RWPE2 (cell line): Measurements from ENCODE around the gene STK32C.

Experiments
- ATAC-seq: fragments of 200-7000 bp; cut with Tn5 transposase; 3 replicates; pipeline ENCODE4 v1.9.1; 2021; ENCODE audit warnings: low read depth
- DNase-seq: peaks from one replicate; pipeline ENCODE4 v3.0.0-alpha.2; 2020; ENCODE audit warnings: low spot score
- H3K27ac ChIP-seq: fragments of 450-650 bp; 2 replicates; pipeline ENCODE4 v1.5.1; 2017; ENCODE audit warnings: mild to moderate bottlenecking; ENCODE audit not compliant: poor library complexity, severe bottlenecking
- H3K27me3 ChIP-seq: fragments of 250-450 bp; sonication (Bioruptor Pico); 2 replicates; pipeline ENCODE4 v1.5.1; 2021; ENCODE audit warnings: mild to moderate bottlenecking, moderate library complexity; ENCODE audit not compliant: insufficient read depth, poor library complexity, severe bottlenecking
- H3K36me3 ChIP-seq: fragments of 250-450 bp; sonication (Bioruptor Pico); 2 replicates; pipeline ENCODE4 v1.5.1; 2020; ENCODE audit warnings: low read depth, mild to moderate bottlenecking, moderate library complexity
- H3K4me1 ChIP-seq: fragments of 250-450 bp; sonication (Bioruptor Pico); 2 replicates; pipeline ENCODE4 v1.5.1; 2021; ENCODE audit warnings: mild to moderate bottlenecking, moderate library complexity; ENCODE audit not compliant: insufficient read depth, poor library complexity, severe bottlenecking
- H3K4me3 ChIP-seq: fragments of 250-450 bp; sonication (Bioruptor Pico); 2 replicates; pipeline ENCODE4 v1.5.1; 2021; ENCODE audit warnings: mild to moderate bottlenecking, moderate library complexity; ENCODE audit not compliant: severe bottlenecking
- H3K9me3 ChIP-seq: fragments of 250-450 bp; sonication (Bioruptor Pico); 2 replicates; pipeline ENCODE4 v1.5.1; 2021; ENCODE audit warnings: mild to moderate bottlenecking, moderate library complexity; ENCODE audit not compliant: severe bottlenecking
- TF ChIP-seq, protein P1 (sequence below): fragments of 450-650 bp; IDR thresholded peaks from one replicate; pipeline ENCODE4 v1.5.1; 2017; ENCODE audit warnings: mild to moderate bottlenecking, moderate library complexity; ENCODE audit not compliant: poor library complexity, severe bottlenecking

The STK32C gene

GRCh38 chr10:132254841-132255240 lies 52.9 kb downstream of the STK32C start:
- no peak overlapping the region for H3K4me3 ChIP-seq
- H3K27me3 ChIP-seq: no peaks in the 10 kb centered on the region
- no peak for ATAC-seq
- no peaks in the 10 kb centered on the region for H3K36me3 ChIP-seq
- TF ChIP-seq, protein P1, sequence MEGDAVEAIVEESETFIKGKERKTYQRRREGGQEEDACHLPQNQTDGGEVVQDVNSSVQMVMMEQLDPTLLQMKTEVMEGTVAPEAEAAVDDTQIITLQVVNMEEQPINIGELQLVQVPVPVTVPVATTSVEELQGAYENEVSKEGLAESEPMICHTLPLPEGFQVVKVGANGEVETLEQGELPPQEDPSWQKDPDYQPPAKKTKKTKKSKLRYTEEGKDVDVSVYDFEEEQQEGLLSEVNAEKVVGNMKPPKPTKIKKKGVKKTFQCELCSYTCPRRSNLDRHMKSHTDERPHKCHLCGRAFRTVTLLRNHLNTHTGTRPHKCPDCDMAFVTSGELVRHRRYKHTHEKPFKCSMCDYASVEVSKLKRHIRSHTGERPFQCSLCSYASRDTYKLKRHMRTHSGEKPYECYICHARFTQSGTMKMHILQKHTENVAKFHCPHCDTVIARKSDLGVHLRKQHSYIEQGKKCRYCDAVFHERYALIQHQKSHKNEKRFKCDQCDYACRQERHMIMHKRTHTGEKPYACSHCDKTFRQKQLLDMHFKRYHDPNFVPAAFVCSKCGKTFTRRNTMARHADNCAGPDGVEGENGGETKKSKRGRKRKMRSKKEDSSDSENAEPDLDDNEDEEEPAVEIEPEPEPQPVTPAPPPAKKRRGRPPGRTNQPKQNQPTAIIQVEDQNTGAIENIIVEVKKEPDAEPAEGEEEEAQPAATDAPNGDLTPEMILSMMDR: no peak
- no peaks in the 10 kb centered on the region for H3K9me3 ChIP-seq
- H3K4me1 ChIP-seq: no peaks in the 10 kb centered on the region
- H3K27ac ChIP-seq: no peak overlapping the region
- no peak for DNase-seq

GRCh38 chr10:132253092-132253687 lies 54.6 kb downstream of the STK32C start:
- Histone ChIP-seq H3K9me3 (no peaks in the 10 kb centered on the region), H3K4me1 (no peaks in the 10 kb centered on the region), H3K4me3 (no peak overlapping the region), H3K27ac (no peak overlapping the region), H3K36me3 (no peaks in the 10 kb centered on the region), H3K27me3 (no peaks in the 10 kb centered on the region)
- ATAC-seq (no peak), DNase-seq (no peak)
- TF ChIP-seq, protein P1: no peak

DNA sequence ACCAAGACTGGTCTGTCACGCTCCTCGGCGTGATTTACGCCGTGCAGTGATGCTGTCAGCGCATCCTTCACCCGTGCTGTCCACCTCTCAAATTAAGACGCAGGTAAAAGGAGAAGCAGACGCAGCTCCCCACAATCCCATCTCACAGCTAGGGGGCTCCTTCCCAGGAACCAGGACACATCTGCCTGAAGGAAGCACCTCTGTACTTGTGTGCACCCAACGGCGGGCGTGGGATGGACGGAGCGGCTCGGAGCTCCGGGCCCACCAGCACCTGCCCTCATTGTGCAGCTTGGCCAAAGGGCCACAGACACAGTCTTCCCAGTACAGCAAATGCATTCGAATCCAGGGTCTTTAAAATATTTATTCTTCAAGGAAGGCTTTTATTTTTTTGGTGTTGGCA lies 55.3 kb downstream of the STK32C start:
- H3K4me3 ChIP-seq: no peak overlapping the region
- ATAC-seq: no peak
- TF ChIP-seq, protein P1: no peak
- no peak overlapping the region for H3K27ac ChIP-seq
- no peaks in the 10 kb centered on the region for H3K27me3 ChIP-seq
- no peaks in the 10 kb centered on the region for H3K36me3 ChIP-seq
- no peak for DNase-seq
- H3K9me3 ChIP-seq: no peaks in the 10 kb centered on the region
- H3K4me1 ChIP-seq: no peaks in the 10 kb centered on the region

GRCh38 chr10:132251928-132252327 lies 55.8 kb downstream of the STK32C start:
- Histone ChIP-seq H3K36me3 (no peaks in the 10 kb centered on the region), H3K4me1 (no peaks in the 10 kb centered on the region), H3K27ac (no peak overlapping the region), H3K4me3 (no peak overlapping the region), H3K9me3 (no peaks in the 10 kb centered on the region), H3K27me3 (no peaks in the 10 kb centered on the region)
- TF ChIP-seq, protein P1: no peak
- ATAC-seq (no peak), DNase-seq (no peak)
